Measurements from ENCODE around the gene GLIPR1. TPM values are rescaled to one million over a fixed set of nuclear protein-coding genes. Genes with fewer than 3 reads are reported as not detected.

Gene GLIPR1
- total RNA-seq, 2 experiments from 2014 or later, result 35.2 to 43.6 TPM

GRCh38 chr12:75529826-75530225 lies 49.3 kb downstream of the GLIPR1 start:
- CTCF ChIA-PET, result no interaction called here
- Mint-ChIP-seq H3K4me1 (peaks cover 9% of the 10 kb centered on the region), H3K27me3 (peaks cover 36% of the 10 kb centered on the region), H3K4me3 (no peak overlapping the region), H3K27ac (no peak overlapping the region), H3K36me3 (ENCODE audit: low read depth) (no peaks in the 10 kb centered on the region), H3K9me3 (no peaks in the 10 kb centered on the region)
- POLR2A ChIA-PET, result no interaction called here
- DNase-seq, result no peak

DNA sequence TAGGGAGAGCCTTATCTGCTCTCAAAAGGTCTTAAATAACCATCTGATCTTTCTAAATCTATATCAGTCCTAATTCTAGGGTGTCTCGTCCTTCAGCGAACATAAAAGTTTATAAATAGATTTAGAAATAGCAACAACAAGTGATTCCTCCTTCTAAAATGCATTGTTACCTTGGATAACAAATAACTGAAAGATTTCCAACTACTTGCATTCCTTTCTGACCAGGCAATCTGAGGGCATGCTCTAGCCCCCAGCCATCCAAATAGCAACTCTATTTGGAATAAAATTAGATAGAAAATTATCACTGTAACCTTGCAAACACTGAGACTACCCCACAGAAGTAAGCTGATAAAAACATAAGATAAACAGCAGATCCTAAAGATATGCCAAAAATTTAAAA lies 52.7 kb downstream of the GLIPR1 start:
- Mint-ChIP-seq H3K27me3 (peaks cover 24% of the 10 kb centered on the region), H3K27ac (no peak overlapping the region), H3K36me3 (ENCODE audit: low read depth) (no peaks in the 10 kb centered on the region), H3K9me3 (no peaks in the 10 kb centered on the region), H3K4me1 (no peaks in the 10 kb centered on the region), H3K4me3 (no peak overlapping the region)
- no peak for DNase-seq
- POLR2A ChIA-PET, result no interaction called here
- CTCF ChIA-PET, result no interaction called here

- H3K27me3 Mint-ChIP-seq, result peaks cover 33% of the 10 kb centered on the region
- ChIA-PET CTCF (interaction anchor here (0.7 kb wide), 1 partner anchor 521 kb away, joined by 3 read pairs; no protein-coding TSS in a partner anchor), POLR2A (no interaction called here)
- H3K36me3 Mint-ChIP-seq (ENCODE audit: low read depth), result no peaks in the 10 kb centered on the region
- H3K27ac Mint-ChIP-seq, result no peak overlapping the region
- no peak overlapping the region for H3K4me3 Mint-ChIP-seq
- H3K4me1 Mint-ChIP-seq, result no peaks in the 10 kb centered on the region
- DNase-seq, result no peak
- no peaks in the 10 kb centered on the region for H3K9me3 Mint-ChIP-seq
These were observed 59.3 kb downstream of the GLIPR1 start for GRCh38 chr12:75539889-75540288.

GRCh38 chr12:75542942-75543341 lies 62.4 kb downstream of the GLIPR1 start:
- CTCF ChIA-PET, result interaction anchor here (1.0 kb wide), 1 partner anchor 52 kb away, joined by 4 read pairs; no protein-coding TSS in a partner anchor
- peaks cover 39% of the 10 kb centered on the region for H3K27me3 Mint-ChIP-seq

DNA sequence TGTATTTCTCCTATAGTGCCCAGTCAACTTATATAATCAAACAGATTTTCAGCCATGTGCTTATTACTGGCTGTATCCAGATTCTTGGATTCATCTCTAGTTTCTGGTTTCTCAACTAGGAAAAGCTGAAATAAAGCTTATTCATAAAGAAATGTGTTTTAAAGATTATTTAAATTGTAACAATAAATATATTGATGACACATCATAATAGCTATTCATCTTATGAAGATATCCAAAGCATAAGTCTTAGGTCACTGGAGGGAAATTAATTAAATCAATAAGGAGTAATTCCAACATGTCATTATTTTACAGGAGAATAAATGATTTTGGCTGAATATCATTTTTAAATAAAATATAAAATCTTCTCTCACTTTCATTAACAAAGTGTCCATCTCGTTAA lies 63.0 kb downstream of the GLIPR1 start:
- H3K4me3 Mint-ChIP-seq, result no peak overlapping the region
- no peaks in the 10 kb centered on the region for H3K36me3 Mint-ChIP-seq (ENCODE audit: low read depth)
- no peaks in the 10 kb centered on the region for H3K9me3 Mint-ChIP-seq
- H3K4me1 Mint-ChIP-seq, result no peaks in the 10 kb centered on the region
- no peak for DNase-seq
- no peak overlapping the region for H3K27ac Mint-ChIP-seq
- H3K27me3 Mint-ChIP-seq, result peaks cover 34% of the 10 kb centered on the region
- POLR2A ChIA-PET, result no interaction called here
- CTCF ChIA-PET, result interaction anchor here (1.0 kb wide), 1 partner anchor 52 kb away, joined by 4 read pairs; no protein-coding TSS in a partner anchor

More at GRCh38 chr12:75542942-75543341, 62.4 kb downstream of the GLIPR1 start:
- Mint-ChIP-seq H3K4me1 (no peaks in the 10 kb centered on the region), H3K36me3 (ENCODE audit: low read depth) (no peaks in the 10 kb centered on the region), H3K4me3 (no peak overlapping the region), H3K27ac (no peak overlapping the region), H3K9me3 (no peaks in the 10 kb centered on the region)
- no peak for DNase-seq
- POLR2A ChIA-PET, result no interaction called here

DNA sequence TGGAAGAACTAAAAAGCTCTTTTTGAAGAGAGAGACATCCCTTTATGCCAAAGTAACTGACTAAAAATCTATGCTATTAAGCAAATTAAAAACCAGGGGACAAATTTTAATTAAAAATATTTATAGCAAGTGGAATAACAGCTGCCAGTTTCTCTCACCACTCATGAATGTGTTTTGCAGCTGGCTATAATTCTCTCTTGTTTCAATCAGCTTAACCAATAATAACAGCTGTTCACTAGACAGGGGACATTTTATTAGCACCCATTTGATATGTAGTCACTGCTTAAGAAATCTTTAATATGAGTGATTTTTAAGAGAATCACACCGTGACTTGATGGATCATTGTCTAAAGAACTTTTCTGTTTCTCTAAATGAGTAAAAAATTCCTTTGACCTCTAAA lies 65.1 kb downstream of the GLIPR1 start:
- H3K4me3 Mint-ChIP-seq, result no peak overlapping the region
- CTCF ChIA-PET, result no interaction called here
- H3K27me3 Mint-ChIP-seq, result peaks cover 36% of the 10 kb centered on the region
- no peak overlapping the region for H3K27ac Mint-ChIP-seq
- no peaks in the 10 kb centered on the region for H3K9me3 Mint-ChIP-seq
- DNase-seq, result no peak
- no peaks in the 10 kb centered on the region for H3K36me3 Mint-ChIP-seq (ENCODE audit: low read depth)
- H3K4me1 Mint-ChIP-seq, result no peaks in the 10 kb centered on the region
- POLR2A ChIA-PET, result no interaction called here

- Mint-ChIP-seq H3K9me3 (no peaks in the 10 kb centered on the region), H3K27me3 (peaks cover 29% of the 10 kb centered on the region), H3K4me3 (no peak overlapping the region), H3K36me3 (ENCODE audit: low read depth) (no peaks in the 10 kb centered on the region), H3K4me1 (no peaks in the 10 kb centered on the region), H3K27ac (no peak overlapping the region)
- no peak for DNase-seq
- ChIA-PET POLR2A (no interaction called here), CTCF (no interaction called here)
These were observed 68.3 kb downstream of the GLIPR1 start for GRCh38 chr12:75548879-75549278.

- H3K27ac Mint-ChIP-seq, result no peak overlapping the region
- no peaks in the 10 kb centered on the region for H3K4me1 Mint-ChIP-seq
- no peak for DNase-seq
- peaks cover 27% of the 10 kb centered on the region for H3K27me3 Mint-ChIP-seq
- ChIA-PET POLR2A (no interaction called here), CTCF (no interaction called here)
- no peaks in the 10 kb centered on the region for H3K36me3 Mint-ChIP-seq (ENCODE audit: low read depth)
- H3K9me3 Mint-ChIP-seq, result no peaks in the 10 kb centered on the region
- no peak overlapping the region for H3K4me3 Mint-ChIP-seq
These were observed 69.4 kb downstream of the GLIPR1 start for GRCh38 chr12:75549989-75550388.

- ChIA-PET CTCF (interaction anchor here (0.6 kb wide), 1 partner anchor 138 kb away, joined by 4 read pairs; no protein-coding TSS in a partner anchor), POLR2A (no interaction called here)
- no peak overlapping the region for H3K27ac Mint-ChIP-seq
- H3K9me3 Mint-ChIP-seq, result no peaks in the 10 kb centered on the region
- DNase-seq, result no peak
- H3K4me3 Mint-ChIP-seq, result no peak overlapping the region
- peaks cover 29% of the 10 kb centered on the region for H3K27me3 Mint-ChIP-seq
- no peaks in the 10 kb centered on the region for H3K36me3 Mint-ChIP-seq (ENCODE audit: low read depth)
- no peaks in the 10 kb centered on the region for H3K4me1 Mint-ChIP-seq
These were observed 70.1 kb downstream of the GLIPR1 start for GRCh38 chr12:75550401-75551240.

GRCh38 chr12:75551477-75551876 lies 70.9 kb downstream of the GLIPR1 start:
- Mint-ChIP-seq H3K4me1 (no peaks in the 10 kb centered on the region), H3K27ac (no peak overlapping the region), H3K9me3 (no peaks in the 10 kb centered on the region), H3K4me3 (no peak overlapping the region), H3K36me3 (ENCODE audit: low read depth) (no peaks in the 10 kb centered on the region), H3K27me3 (peaks cover 23% of the 10 kb centered on the region)
- ChIA-PET CTCF (interaction anchor here (0.6 kb wide), 1 partner anchor 138 kb away, joined by 4 read pairs; no protein-coding TSS in a partner anchor), POLR2A (no interaction called here)
- no peak for DNase-seq

DNA sequence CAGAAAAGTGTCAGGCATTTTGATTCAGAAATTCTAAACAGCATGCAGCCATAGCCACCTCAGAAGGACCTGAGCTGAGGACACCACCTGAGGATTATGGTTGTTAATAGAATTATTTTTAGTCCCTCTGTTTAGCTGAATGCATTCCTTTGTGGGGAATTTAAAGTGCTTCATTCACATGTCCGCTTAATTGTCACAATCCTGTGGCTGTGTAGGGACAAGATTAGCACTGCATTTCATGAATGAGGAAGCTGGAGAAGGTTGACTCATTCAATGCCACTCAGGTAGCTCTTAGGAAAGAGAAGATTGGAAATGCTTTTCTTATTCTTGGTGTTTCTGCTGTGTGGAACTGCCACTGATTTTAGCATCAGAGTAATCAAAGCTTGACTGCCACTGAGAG lies 72.8 kb downstream of the GLIPR1 start:
- Mint-ChIP-seq H3K27ac (no peak overlapping the region), H3K4me3 (no peak overlapping the region), H3K9me3 (no peaks in the 10 kb centered on the region), H3K36me3 (ENCODE audit: low read depth) (no peaks in the 10 kb centered on the region), H3K27me3 (peaks cover 26% of the 10 kb centered on the region), H3K4me1 (no peaks in the 10 kb centered on the region)
- no peak for DNase-seq
- POLR2A ChIA-PET, result no interaction called here
- CTCF ChIA-PET, result interaction anchor here (0.8 kb wide), 1 partner anchor 12 kb away, joined by 3 read pairs; no protein-coding TSS in a partner anchor

Data from activated CD4-positive, alpha-beta T cell treated with anti-CD3 and anti-CD28 coated beads, Interleukin-2, amount 10 ng/mL, durations not matched to agents 7 days and 5 days (primary cell).